Measurements from ENCODE around the gene SH3PXD2A.
A peak's percentile ranks its signal among the peaks of the same experiment; 100 is the strongest.

The SH3PXD2A gene

DNA sequence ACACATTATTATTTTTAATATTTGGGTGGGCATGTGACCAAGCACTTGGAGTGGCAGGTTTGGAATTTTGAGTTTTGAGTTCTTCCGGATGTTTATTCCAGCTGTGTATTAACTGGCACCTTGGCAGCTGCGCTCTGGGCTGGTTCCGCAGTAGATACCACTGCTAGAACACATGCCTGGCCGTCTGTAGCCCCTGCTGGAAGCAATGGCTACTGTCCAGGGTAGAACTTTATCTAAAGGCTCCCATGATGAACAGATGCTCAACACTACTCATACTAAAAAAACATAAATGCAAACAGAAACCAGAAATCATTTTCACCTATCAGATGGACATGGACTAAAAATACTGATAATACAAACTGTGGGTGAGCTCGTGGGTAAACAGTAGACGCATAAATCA lies 19.4 kb upstream of the SH3PXD2A start:
- DNase-seq: no peak

- DNase-seq: no peak
These were observed 17.0 kb upstream of the SH3PXD2A start for GRCh38 chr10:103872137-103872931.

GRCh38 chr10:103871006-103871405 lies 15.6 kb upstream of the SH3PXD2A start:
- DNase-seq: no peak

DNA sequence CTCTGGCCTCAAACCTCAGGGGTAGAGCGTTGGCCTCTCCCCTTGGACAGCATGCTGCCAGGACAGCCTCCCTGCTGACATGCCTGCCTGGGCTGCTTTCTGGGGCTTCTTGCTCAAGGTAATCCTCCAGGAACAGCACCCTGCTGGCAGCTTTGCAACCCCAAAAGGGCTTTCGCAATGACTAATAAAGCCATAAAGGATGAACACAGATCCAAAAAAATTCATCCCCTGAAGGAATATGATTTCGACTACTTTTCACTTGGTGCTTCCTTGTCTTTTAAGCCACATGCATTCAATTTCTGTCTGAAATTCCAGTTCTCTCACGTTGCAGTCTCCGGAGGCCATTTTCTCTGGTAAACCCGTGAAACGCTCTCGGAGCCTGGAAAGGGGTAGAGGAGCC lies 15.1 kb upstream of the SH3PXD2A start:
- no peak for DNase-seq

DNA sequence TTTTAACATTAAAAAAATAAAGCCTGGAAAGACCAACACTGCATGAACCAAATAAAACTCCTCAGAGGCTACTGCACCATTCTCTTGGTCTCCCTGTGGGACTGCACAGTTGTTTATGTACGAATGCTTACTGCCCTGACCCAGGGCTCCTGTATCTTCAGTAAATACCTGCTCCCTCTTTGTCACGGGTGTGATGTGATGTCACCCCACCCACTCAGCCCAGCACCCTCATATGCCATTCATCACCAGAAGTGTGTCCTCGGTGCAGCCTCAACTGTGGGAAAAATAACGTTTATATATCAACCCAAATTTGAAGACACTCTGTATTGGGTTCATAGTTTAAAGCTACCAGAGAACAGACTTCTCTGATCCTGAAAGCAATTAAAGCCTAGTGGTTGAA lies 14.0 kb upstream of the SH3PXD2A start:
- no peak for DNase-seq

DNA sequence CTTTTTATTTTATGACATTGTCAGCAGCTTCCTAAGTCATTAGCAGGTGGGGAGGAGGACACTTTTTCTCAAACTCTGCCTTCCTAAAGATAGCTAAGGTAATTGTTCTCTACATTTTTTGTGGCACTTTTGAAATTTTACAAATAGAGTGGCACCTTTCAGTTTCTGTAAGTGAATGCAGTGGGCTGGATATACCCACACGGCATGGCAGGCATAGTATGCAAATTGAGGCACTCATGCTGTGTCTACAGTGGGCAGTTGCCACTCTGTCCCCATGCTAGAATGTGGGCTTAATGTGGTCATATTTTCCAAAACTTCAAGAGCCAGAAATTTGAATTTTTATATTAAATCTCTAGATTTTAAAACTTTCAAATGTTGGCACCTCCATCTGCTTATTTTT lies 12.8 kb upstream of the SH3PXD2A start:
- DNase-seq: no peak

DNA sequence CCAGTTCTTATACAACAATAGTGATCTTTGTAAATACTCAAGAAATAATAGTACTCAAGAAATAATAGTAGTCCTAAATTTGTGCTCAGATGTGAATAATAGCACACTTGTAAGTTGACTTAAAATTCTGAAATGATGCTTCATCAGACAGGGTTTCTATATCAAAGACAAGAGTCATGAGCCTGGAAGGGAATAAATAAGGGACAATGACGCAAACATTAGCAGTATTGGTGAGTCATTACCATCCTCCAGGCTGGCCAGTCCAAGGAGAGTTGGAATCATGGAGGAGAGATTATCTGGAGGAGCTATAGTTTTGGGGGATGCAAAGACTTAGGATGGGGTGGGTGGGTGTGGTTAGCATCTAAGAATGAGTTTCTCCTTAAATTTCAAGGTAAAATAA lies 6.1 kb upstream of the SH3PXD2A start:
- no peak for DNase-seq

GRCh38 chr10:103859161-103860086 lies 4.0 kb upstream of the SH3PXD2A start:
- peak; percentile 33 to 78 for DNase-seq

- DNase-seq: no peak
These were observed 3.0 kb upstream of the SH3PXD2A start for GRCh38 chr10:103858360-103858759.

DNA sequence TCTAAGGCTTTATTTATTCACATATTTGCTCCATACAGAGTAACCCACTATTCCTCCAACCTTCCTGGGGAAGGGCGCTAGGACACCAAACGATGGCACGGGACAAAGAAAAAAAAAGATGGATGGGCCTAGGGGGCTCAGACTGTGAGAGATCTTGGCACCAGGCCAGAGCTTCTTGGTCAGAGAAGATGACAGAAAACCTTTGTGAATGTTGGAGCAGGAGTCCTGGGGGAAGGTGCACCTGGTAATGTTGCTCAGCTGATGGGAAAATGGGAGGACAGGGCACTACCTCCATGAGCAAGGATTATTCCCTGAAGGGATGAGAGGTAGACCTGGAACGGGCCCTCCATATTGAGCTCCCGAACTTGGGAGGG lies 1.4 kb upstream of the SH3PXD2A start:
- DNase-seq: no peak

DNA sequence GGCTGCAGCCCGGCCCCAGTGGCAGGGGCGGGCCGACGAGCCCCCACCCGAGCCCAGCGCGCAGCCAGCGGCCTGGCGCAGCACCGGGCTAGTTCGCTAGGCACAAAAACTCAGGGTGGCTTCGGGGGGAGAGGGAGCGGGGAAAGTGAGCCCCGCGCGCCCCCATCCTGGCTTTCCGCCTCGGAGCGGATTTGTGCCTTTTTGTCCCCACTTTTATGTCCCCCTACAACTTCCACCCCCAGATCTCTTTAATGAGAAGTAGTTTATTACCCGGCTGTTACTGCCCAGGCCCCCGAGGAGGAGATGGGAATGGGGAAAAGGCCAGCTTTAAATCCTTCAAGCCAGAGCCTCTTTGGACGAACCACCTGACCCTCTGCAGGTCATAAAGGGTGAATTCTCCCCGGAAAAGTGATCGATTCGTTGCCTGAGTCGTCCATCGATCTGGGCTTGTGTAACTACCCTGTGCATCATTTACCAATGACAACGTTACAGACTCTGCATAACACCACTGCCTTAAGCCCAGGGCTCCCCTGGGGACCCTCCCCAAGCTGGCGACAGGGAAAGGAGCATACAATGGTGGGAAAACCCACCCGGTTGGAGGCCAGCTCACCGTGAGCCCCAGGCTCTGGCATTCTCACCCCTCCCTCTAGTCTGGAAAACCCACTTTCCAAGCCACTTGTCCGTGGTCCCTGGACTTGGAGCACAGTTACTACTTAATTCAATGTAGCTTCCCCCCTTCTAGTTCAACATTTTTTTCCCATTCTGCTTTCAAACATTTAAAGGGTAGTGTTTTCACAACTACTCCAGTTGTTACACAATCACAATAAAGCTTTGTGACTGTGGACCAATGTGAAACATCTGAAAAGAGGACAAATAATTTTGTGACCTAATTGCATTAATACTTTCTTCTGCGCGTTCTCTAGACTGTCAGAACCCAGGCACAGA lies 748 bp upstream of the SH3PXD2A start:
- peak in 1 of 2 donors; percentile 59 for DNase-seq

DNA sequence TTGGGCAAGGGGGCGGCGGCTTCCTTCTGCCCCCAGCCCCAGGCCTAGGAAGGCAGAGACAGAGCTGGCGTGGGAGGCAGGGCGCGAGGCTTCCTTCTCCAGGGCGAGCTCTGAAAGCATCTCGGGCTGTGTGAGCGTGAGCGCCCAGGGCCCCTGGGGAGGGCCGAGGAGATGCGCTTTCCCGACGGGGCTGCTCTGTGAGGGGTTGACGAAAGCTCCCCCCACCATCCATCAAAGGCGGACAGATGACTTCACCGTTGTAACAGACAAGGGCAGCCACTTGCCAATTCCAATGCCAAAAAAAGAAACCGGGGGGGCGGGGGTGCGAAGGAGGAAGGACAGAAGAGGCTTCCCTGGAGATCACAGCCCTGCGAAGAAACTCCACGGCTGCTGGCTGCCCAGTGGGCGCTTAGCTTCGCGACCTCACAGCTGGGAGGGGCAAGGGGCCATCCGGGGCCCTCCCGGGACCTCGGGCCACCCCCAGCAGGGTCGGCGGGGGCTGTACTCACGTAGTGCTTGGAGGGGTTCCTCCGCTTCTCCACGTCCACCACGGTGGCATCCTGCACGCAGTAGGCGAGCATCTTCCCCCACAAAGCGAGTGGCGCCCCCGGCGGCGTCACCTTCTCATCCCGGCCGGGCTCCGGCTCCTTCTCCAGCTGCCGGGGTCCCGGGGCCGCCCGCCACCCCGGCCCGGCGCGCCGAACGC lies 537 bp downstream of the SH3PXD2A start:
- peak in 1 of 2 donors; percentile 24 for DNase-seq

- no peak for DNase-seq
These were observed 1.1 kb downstream of the SH3PXD2A start for GRCh38 chr10:103854265-103854685.

DNA sequence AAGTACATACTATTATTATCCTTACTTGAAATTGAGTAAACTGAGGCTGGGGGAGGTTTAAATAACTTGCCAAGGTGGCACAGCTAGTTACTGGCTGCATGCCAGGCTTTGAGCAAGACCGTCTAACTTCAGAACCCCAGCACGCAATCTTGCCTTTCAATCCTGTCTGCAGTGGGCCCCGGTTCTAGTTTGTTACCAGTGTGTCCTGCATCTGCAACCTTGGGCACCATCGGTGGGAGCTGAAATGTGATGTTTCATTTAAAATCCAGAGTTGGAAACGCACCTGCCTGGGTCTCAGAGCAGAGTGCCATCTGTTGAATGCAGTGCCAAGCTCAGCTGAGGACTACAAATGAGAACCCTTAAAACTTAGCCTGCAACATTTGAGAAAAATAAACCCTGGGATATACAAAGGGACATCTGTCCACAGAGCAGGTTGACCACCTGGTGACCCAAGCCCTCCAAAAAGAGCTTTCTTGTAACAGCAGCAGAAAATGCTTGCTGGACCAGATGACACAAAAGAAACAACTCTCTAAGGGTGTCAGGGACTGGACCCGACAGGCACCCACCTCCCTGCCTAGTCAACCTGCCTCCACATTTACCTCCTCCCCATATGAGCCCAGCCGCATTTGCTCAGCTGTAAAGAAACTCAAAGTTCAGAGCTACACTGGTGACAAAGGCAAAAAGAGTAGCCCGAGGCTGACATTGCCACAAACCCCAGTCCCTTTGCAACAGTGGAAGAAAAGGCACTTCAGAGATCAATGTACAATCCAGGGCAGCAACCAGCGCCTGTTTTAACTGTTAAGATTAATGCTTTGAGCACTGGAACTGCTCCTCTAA lies 1.7 kb downstream of the SH3PXD2A start:
- DNase-seq: no peak

- peak; percentile 71 for DNase-seq
These were observed 2.5 kb downstream of the SH3PXD2A start for GRCh38 chr10:103852856-103853255.

- DNase-seq: no peak
These were observed 3.1 kb downstream of the SH3PXD2A start for GRCh38 chr10:103852189-103852711.

DNA sequence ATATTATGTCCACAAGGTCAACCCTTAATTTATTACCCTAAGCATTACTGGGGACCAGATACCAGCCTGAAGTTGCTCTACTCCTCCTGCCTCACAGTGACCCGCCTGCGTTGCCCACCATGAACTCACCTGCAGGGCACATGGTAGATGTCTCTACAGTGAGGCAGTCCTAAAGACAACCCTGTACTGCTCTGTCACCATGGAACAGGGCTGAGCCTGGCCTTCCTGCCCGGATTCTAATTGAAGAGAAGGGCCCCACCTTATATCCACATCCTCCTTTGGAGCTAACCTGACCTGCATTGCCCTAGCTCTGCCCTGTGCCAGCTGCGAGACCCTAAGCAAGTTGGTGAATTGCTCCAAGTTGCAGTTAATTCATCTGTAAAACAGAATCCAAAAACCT lies 4.1 kb downstream of the SH3PXD2A start:
- no peak for DNase-seq

DNA sequence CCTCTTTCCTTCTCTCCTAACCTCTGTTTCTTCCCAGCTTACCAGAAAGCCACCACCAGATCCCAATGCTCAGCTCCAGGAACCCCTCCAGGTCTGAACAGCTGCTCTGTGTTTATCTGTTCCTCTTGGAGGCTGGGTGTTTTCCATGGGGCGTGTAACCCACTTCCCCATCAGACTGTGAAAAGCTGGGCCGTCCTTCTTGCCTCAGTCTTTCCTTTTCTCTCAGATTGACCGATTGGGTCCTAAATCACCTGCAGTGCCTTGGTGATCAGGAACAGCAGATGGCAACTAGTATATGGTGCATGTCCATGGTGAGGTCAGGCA lies 4.8 kb downstream of the SH3PXD2A start:
- DNase-seq: peak; percentile 47 to 62

GRCh38 chr10:103849880-103850571 lies 5.3 kb downstream of the SH3PXD2A start:
- peak; percentile 77 to 81 for DNase-seq

GRCh38 chr10:103849212-103849877 lies 6.0 kb downstream of the SH3PXD2A start:
- DNase-seq: no peak
